Bone marrow (tissue), 2 donors: ENCODE measurements around the gene CCNT2.
A peak's percentile ranks its signal among the peaks of the same experiment; 100 is the strongest.
"Not testable (repeated sequence)": the region's sequence is repeated elsewhere in the genome, so short reads cannot be mapped to it uniquely, and the experiment has no call there.

ENCODE experiments used
- DNase-seq, 2 donors: peaks; one replicate each; lab custom pipeline; 2025; lab: John Stamatoyannopoulos, UW

The CCNT2 gene

GRCh38 chr2:134976074-134976702, 57.6 kb downstream of the CCNT2 start:
- peak in 1 of 2 donors; percentile 97 for DNase-seq

- not testable (repeated sequence) for DNase-seq
Measured at GRCh38 chr2:134977104-134977503, 58.5 kb downstream of the CCNT2 start.

GRCh38 chr2:134979221-134979620, 60.6 kb downstream of the CCNT2 start:
- no peak for DNase-seq

- no peak for DNase-seq
Measured at GRCh38 chr2:134980639-134981038, 62.0 kb downstream of the CCNT2 start.

GRCh38 chr2:134982603-134983002, 64.0 kb downstream of the CCNT2 start:
- DNase-seq = peak in 1 of 2 donors; percentile 11

GRCh38 chr2:134985061-134985460, 66.4 kb downstream of the CCNT2 start:
- no peak for DNase-seq

GRCh38 chr2:134988994-134989605, 70.5 kb downstream of the CCNT2 start:
- peak in 1 of 2 donors; percentile 41 for DNase-seq

- DNase-seq = no peak
Measured at GRCh38 chr2:134999521-134999920, 80.9 kb downstream of the CCNT2 start.

- DNase-seq = no peak
Measured at GRCh38 chr2:135002836-135003235, 84.2 kb downstream of the CCNT2 start.

GRCh38 chr2:135004005-135004746, 85.6 kb downstream of the CCNT2 start:
- peak in 1 of 2 donors; percentile 22 for DNase-seq

- DNase-seq = no peak
Measured at GRCh38 chr2:135005753-135006152, 87.1 kb downstream of the CCNT2 start.
